Lower leg skin (tissue), 4 donors: ENCODE data around the gene KDM1A. TPM values are rescaled to one million over a fixed set of nuclear protein-coding genes. Genes with fewer than 3 reads are reported as not detected.

Experiments used
- DNase-seq, 2 donors: peaks; one replicate each; pipeline ENCODE4 v3.0.0-alpha.2; 2019; ENCODE audit warnings: low spot score in 2 of 2
- H3K4me3 ChIP-seq: fragments of 200-600 bp; sonication (generic); 2 replicates; pipeline ENCODE4 v1.5.1; 2017; ENCODE audit warnings: mild to moderate bottlenecking, low read depth; ENCODE audit not compliant: poor library complexity, severe bottlenecking
- CTCF ChIP-seq, 3 donors: fragments of 450-650 bp; IDR thresholded peaks; one replicate each; pipeline ENCODE4 v1.5.1; 2016; ENCODE audit warnings: antibody characterized with exemption in 3 of 3, mild to moderate bottlenecking in 3 of 3, moderate library complexity in 2 of 3
- POLR2A ChIP-seq, 2 donors: fragments of 450-650 bp; IDR thresholded peaks; one replicate each; pipeline ENCODE4 v1.6.1; 2016 to 2017; ENCODE audit warnings: antibody characterized with exemption in 2 of 2, mild to moderate bottlenecking in 1 of 2, moderate library complexity in 1 of 2
- WGBS, 2 donors: methylation state at CpG; one replicate each; pipeline ENCODE4 v1.1.5; 2018; 5-methylcytosine and 5-hydroxymethylcytosine counted together
- intact Hi-C: fragments of 100-400 bp; cut with DNase I; formaldehyde crosslinking; loops from one replicate; pipeline ENCODE4 v1.15.0; 2023; ENCODE audit warnings: low total_unique reads
- total RNA-seq, 4 donors: library from RNA; depleted of rRNA; stranded (reverse); fragments of >200 nt; gene quantifications; one replicate each; pipeline ENCODE4 v1.1.0, GENCODE V29; 2016

The KDM1A gene
- 10 to 100 TPM; 41.5 to 52.0 (median 46.6) TPM for total RNA-seq

GRCh38 chr1:23019094-23019862, at the start of gene KDM1A:
Gene KDM1A, plus strand, starts transcription at chr1:23019468. Its CDS starts 129 bp downstream, at chr1:23019597.
- TF ChIP-seq CTCF (IDR thresholded peaks at IDR 0.05) (no peak), POLR2A (IDR thresholded peaks at IDR 0.05) (peak in 1 of 2 donors; percentile 36)
- 0% methylated on average over 17 to 49 of the region's 85 CpGs for WGBS, 2 donors
- DNase-seq: peak; percentile 94 to 99
- intact Hi-C loops: loop anchor here (5.0 kb wide), 1 partner anchor 967 kb away; the partner anchor contains the start of gene CDC42
- H3K4me3 ChIP-seq: peak within 1 kb of the TSS; percentile 85

- TF ChIP-seq CTCF (IDR thresholded peaks at IDR 0.05) (no peak), POLR2A (IDR thresholded peaks at IDR 0.05) (no peak)
- intact Hi-C loops: no loop called here
- H3K4me3 ChIP-seq: no peak overlapping the region
- 83 to 86% methylated on average over 2 of the region's 2 CpGs for WGBS, 2 donors
- no peak for DNase-seq
Measured at GRCh38 chr1:22970096-22970495, 49.2 kb upstream of the KDM1A start.

DNA sequence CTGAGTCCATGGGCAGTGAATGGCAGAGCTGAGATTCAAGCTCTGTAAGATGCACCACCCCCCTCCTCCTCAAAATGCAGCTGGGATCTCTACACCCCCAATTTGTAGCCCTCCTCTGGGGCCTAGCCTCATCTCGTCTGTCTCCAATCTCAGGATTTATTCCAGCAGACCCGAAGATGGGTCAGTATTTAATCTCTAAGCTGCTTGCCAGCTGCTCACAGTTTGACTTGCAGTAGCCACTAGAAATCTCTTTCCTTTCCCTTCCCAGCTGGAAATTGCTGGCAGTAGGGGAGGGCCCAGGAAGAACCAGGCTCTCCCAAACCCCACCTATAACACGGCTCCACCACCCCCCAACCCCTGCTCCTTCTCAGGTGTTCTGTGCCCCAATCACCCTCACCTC, 48.1 kb upstream of the KDM1A start:
- TF ChIP-seq POLR2A (IDR thresholded peaks at IDR 0.05) (no peak), CTCF (IDR thresholded peaks at IDR 0.05) (no peak)
- H3K4me3 ChIP-seq: no peak overlapping the region
- 51 to 60% methylated on average over 3 of the region's 3 CpGs for WGBS, 2 donors
- intact Hi-C loops: no loop called here
- DNase-seq: peak in 1 of 2 donors; percentile 43

DNA sequence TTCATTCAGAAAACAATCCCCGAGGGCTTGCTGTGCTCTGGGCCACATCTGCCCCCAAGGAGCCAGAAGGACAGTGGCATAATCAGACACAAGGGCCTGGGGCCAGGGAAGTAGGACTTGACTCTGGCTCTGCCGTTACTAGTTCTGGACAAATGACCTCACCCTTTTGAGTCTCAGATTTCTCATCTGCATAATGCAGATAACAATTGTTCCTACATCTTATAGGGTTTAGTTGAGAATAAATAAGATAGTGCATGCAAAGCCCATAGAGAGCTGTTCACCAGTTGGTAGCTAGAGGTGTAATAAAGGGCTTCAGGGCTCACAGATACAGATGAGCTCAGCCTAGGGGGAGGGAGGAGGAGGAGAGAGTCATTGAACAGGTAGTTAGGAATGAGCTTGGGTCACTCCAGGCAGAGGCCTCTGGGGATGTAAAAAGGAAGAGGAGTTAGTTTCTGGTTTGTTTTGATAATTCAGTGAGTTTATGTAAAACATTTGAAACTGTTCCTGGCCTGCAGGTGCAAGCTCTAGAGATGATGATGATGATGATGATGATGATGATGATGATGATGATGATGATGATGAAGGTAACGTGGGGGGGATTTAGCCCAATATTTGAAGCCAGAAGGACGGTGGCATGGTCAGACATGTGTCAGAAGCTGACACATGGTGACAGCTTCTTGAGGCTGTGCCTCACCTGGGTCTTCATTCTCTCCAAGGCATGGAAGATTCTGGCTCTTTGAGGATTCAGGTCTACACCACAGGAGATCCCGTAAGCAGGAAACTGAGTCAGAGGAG, 47.5 kb upstream of the KDM1A start:
- 69 to 72% methylated on average over 5 of the region's 5 CpGs for WGBS, 2 donors
- TF ChIP-seq CTCF (IDR thresholded peaks at IDR 0.05) (no peak), POLR2A (IDR thresholded peaks at IDR 0.05) (no peak)
- no peak overlapping the region for H3K4me3 ChIP-seq
- intact Hi-C loops: no loop called here
- DNase-seq: no peak

- peak in 1 of 2 donors; percentile 71 for DNase-seq
- no peak within 1 kb of the TSS for H3K4me3 ChIP-seq
- intact Hi-C loops: no loop called here
- TF ChIP-seq POLR2A (IDR thresholded peaks at IDR 0.05): no peak
- no peak for TF ChIP-seq CTCF (IDR thresholded peaks at IDR 0.05)
- 81 to 90% methylated on average over 5 of the region's 5 CpGs for WGBS, 2 donors
Measured at GRCh38 chr1:22972760-22973159, 46.5 kb upstream of the KDM1A start, which contains the start of gene LACTBL1. Gene LACTBL1, minus strand, starts transcription at chr1:22972866. Its CDS starts 550 bp downstream, at chr1:22972316.
